Nephron (organoid): ENCODE measurements around the gene STAT2.

ENCODE experiments used
- H3K27ac Mint-ChIP-seq, 3 experiments: 2 replicates each; pipeline ENCODE4 v1.8.0; 2020; ENCODE audit warnings: mixed read lengths in 3 of 3, mild to moderate bottlenecking in 2 of 3, moderate library complexity in 1 of 3
- H3K27me3 Mint-ChIP-seq: 2 replicates; pipeline ENCODE4 v1.8.0; 2021; ENCODE audit warnings: low read depth, mild to moderate bottlenecking, moderate library complexity, mixed read lengths
- H3K36me3 Mint-ChIP-seq: 2 replicates; pipeline ENCODE4 v1.8.0; 2020; ENCODE audit warnings: low read depth, mixed read lengths
- H3K4me1 Mint-ChIP-seq: 2 replicates; pipeline ENCODE4 v1.8.0; 2020; ENCODE audit warnings: mixed read lengths
- H3K4me3 Mint-ChIP-seq, 3 experiments: 2 replicates each; pipeline ENCODE4 v1.8.0; 2020; ENCODE audit warnings: mild to moderate bottlenecking in 3 of 3, mixed read lengths in 3 of 3, moderate library complexity in 2 of 3
- H3K9me3 Mint-ChIP-seq: 2 replicates; pipeline ENCODE4 v1.8.0; 2020; ENCODE audit warnings: mixed read lengths
- CTCF ChIP-seq, 3 experiments: fragments of 200-600 bp; sonication (generic); IDR thresholded peaks; one replicate each; pipeline ENCODE4 v1.5.0; 2021; ENCODE audit warnings: antibody characterized with exemption in 3 of 3; ENCODE audit not compliant: unreplicated experiment in 3 of 3

Gene STAT2

GRCh38 chr12:56293795-56294194, 66.1 kb downstream of the STAT2 start:
- Mint-ChIP-seq H3K27me3 (no peaks in the 10 kb centered on the region), H3K9me3 (no peaks in the 10 kb centered on the region)
- TF ChIP-seq CTCF (IDR thresholded peaks at IDR 0.05; ENCODE audit: unreplicated experiment in 3 of 3): no peak

More at GRCh38 chr12:56293795-56294194, 66.1 kb downstream of the STAT2 start:
- H3K36me3 Mint-ChIP-seq: peaks cover 37% of the 10 kb centered on the region
- H3K27ac Mint-ChIP-seq: no peak overlapping the region
- H3K4me1 Mint-ChIP-seq: peaks cover 21% of the 10 kb centered on the region
- H3K4me3 Mint-ChIP-seq: no peak overlapping the region
